Hepatocyte (in vitro differentiated cells): ENCODE measurements around the gene SSBP3. TPM values are rescaled to one million over a fixed set of nuclear protein-coding genes. Genes with fewer than 3 reads are reported as not detected.

ENCODE experiments used
- DNase-seq: peaks from one replicate; pipeline ENCODE4 v3.0.0-alpha.2; 2016; ENCODE audit warnings: low spot score
- H2AFZ ChIP-seq: fragments of 200-600 bp; sonication (generic); 2 replicates; pipeline ENCODE4 v1.6.0; 2016; ENCODE audit warnings: antibody characterized with exemption, mild to moderate bottlenecking
- H3K27ac ChIP-seq: fragments of 200-600 bp; sonication (generic); 2 replicates; pipeline ENCODE4 v1.5.1; 2016; ENCODE audit warnings: mild to moderate bottlenecking
- H3K27me3 ChIP-seq: fragments of 200-600 bp; sonication (generic); 2 replicates; pipeline ENCODE4 v1.6.1; 2016
- H3K36me3 ChIP-seq: fragments of 200-600 bp; sonication (generic); replicated peaks from 2 replicates; pipeline ENCODE4 v1.5.1; 2016; ENCODE audit warnings: low read depth; ENCODE audit not compliant: insufficient read depth
- H3K4me1 ChIP-seq: fragments of 200-600 bp; sonication (generic); 2 replicates; pipeline ENCODE4 v1.5.1; 2016; ENCODE audit warnings: mild to moderate bottlenecking, moderate library complexity; ENCODE audit not compliant: insufficient read depth
- H3K4me2 ChIP-seq: fragments of 200-600 bp; sonication (generic); 2 replicates; pipeline ENCODE4 v1.6.0; 2016
- H3K4me3 ChIP-seq: fragments of 200-600 bp; sonication (generic); 2 replicates; pipeline ENCODE4 v1.5.1; 2016; ENCODE audit warnings: mild to moderate bottlenecking
- H3K79me2 ChIP-seq: fragments of 200-600 bp; sonication (generic); 2 replicates; pipeline ENCODE4 v1.6.0; 2017; ENCODE audit warnings: mild to moderate bottlenecking
- H3K9me2 ChIP-seq: fragments of 200-600 bp; sonication (generic); replicated peaks from 2 replicates; pipeline ENCODE4 v1.6.0; 2017; ENCODE audit warnings: mild to moderate bottlenecking; ENCODE audit not compliant: insufficient read depth
- H3K9me3 ChIP-seq: fragments of 200-600 bp; sonication (generic); 2 replicates; pipeline ENCODE4 v1.5.1; 2016; ENCODE audit warnings: low read depth, mild to moderate bottlenecking
- H4K20me1 ChIP-seq: fragments of 200-600 bp; sonication (generic); 2 replicates; pipeline ENCODE4 v1.6.0; 2016; ENCODE audit warnings: mild to moderate bottlenecking; ENCODE audit not compliant: insufficient read depth, poor library complexity, severe bottlenecking
- CTCF ChIP-seq: fragments of 200-600 bp; sonication (generic); IDR thresholded peaks from 2 replicates; pipeline ENCODE4 v1.5.1; 2016; ENCODE audit warnings: antibody characterized with exemption, mild to moderate bottlenecking; ENCODE audit not compliant: poor library complexity
- EZH2 ChIP-seq: fragments of 200-600 bp; sonication (generic); IDR thresholded peaks from 2 replicates; pipeline ENCODE4 v1.6.1; 2016; ENCODE audit warnings: antibody characterized with exemption, mild to moderate bottlenecking, borderline replicate concordance
- EZH2phosphoT487 ChIP-seq: fragments of 200-600 bp; sonication (generic); IDR thresholded peaks from one replicate; pipeline ENCODE4 v1.6.1; 2018; ENCODE audit warnings: antibody characterized with exemption, mild to moderate bottlenecking, low read depth, moderate library complexity; ENCODE audit not compliant: unreplicated experiment, severe bottlenecking
- WGBS: methylation state at CpG from one replicate; pipeline ENCODE4 v1.1.6; 2016; ENCODE audit warnings: low lambda C conversion rate; ENCODE audit errors: missing lambda C conversion rate; 5-methylcytosine and 5-hydroxymethylcytosine counted together
- polyA plus RNA-seq: library from polyadenylated mRNA; unstranded; fragments of >200 nt; fragmentation: Nextera tagmentation; extraction: Ambion mirVana; gene quantifications from 2 replicates; pipeline ENCODE4 v1.2.1, GENCODE V29; 2016
- total RNA-seq: library from RNA; depleted of rRNA; stranded (reverse); fragments of >200 nt; gene quantifications from 2 replicates; pipeline ENCODE4 v1.2.3, GENCODE V29; 2014

The SSBP3 gene
- total and polyA plus RNA-seq, 2 experiments from 2014 or later = 25.8 to 47.2 TPM

- H3K36me3 ChIP-seq = no peaks in the 10 kb centered on the region
- H3K4me3 ChIP-seq = no peak overlapping the region
- H3K27ac ChIP-seq = peak overlapping the region; percentile 84
- H3K4me2 ChIP-seq = no peak overlapping the region
- no peaks in the 10 kb centered on the region for H3K9me3 ChIP-seq
- H2AFZ ChIP-seq = no peak overlapping the region
- no peaks in the 10 kb centered on the region for H3K27me3 ChIP-seq
- H3K4me1 ChIP-seq = peaks cover 51% of the 10 kb centered on the region
- TF ChIP-seq EZH2 = no peak
- no peak for TF ChIP-seq CTCF
- TF ChIP-seq EZH2phosphoT487 = no peak
- WGBS = 64% methylated on average over 20 of the region's 20 CpGs
- DNase-seq = no peak
- H3K79me2 ChIP-seq = peaks cover 91% of the 10 kb centered on the region
- no peaks in the 10 kb centered on the region for H3K9me2 ChIP-seq
- peaks cover 54% of the 10 kb centered on the region for H4K20me1 ChIP-seq
Measured at GRCh38 chr1:54325703-54326461, 80.3 kb downstream of the SSBP3 start.

- WGBS = 85% methylated on average over 2 of the region's 2 CpGs
- H3K9me2 ChIP-seq = no peaks in the 10 kb centered on the region
- no peaks in the 10 kb centered on the region for H3K9me3 ChIP-seq
- no peak overlapping the region for H3K4me2 ChIP-seq
- H3K27me3 ChIP-seq = no peaks in the 10 kb centered on the region
- no peak overlapping the region for H2AFZ ChIP-seq
- peak overlapping the region; percentile 84 for H3K27ac ChIP-seq
- H3K36me3 ChIP-seq = no peaks in the 10 kb centered on the region
- H3K79me2 ChIP-seq = peaks cover 91% of the 10 kb centered on the region
- H3K4me3 ChIP-seq = no peak overlapping the region
- peaks cover 51% of the 10 kb centered on the region for H3K4me1 ChIP-seq
- peaks cover 51% of the 10 kb centered on the region for H4K20me1 ChIP-seq
- no peak for DNase-seq
- TF ChIP-seq CTCF = no peak
- no peak for TF ChIP-seq EZH2phosphoT487
- TF ChIP-seq EZH2 = no peak
Measured at GRCh38 chr1:54325284-54325683, 80.9 kb downstream of the SSBP3 start.

GRCh38 chr1:54324251-54325140 lies 81.7 kb downstream of the SSBP3 start:
- Histone ChIP-seq H3K4me2 (peak overlapping the region; percentile 45), H4K20me1 (peaks cover 51% of the 10 kb centered on the region), H3K9me2 (no peaks in the 10 kb centered on the region), H3K79me2 (peaks cover 91% of the 10 kb centered on the region), H2AFZ (no peak overlapping the region), H3K4me3 (no peak overlapping the region), H3K36me3 (no peaks in the 10 kb centered on the region), H3K27ac (peak overlapping the region; percentile 84), H3K4me1 (peaks cover 51% of the 10 kb centered on the region), H3K27me3 (no peaks in the 10 kb centered on the region), H3K9me3 (no peaks in the 10 kb centered on the region)
- WGBS = 63% methylated on average over 19 of the region's 19 CpGs
- DNase-seq = peak; percentile 26
- no peak for TF ChIP-seq EZH2
- TF ChIP-seq CTCF = no peak
- no peak for TF ChIP-seq EZH2phosphoT487
